GM12865 (cell line): ENCODE results near the gene HBD.

ENCODE experiments used
- DNase-seq: peaks from one replicate; pipeline ENCODE4 v3.0.0; 2010; ENCODE audit warnings: low read depth
- H3K4me3 ChIP-seq: 2 replicates; pipeline ENCODE4 v1.5.1; 2011; ENCODE audit warnings: mild to moderate bottlenecking, low read depth, low read length, control low read depth
- CTCF ChIP-seq: IDR thresholded peaks from 2 replicates; pipeline ENCODE4 v1.5.1; 2011; ENCODE audit warnings: low read length, control low read depth, low read depth, inconsistent platforms; ENCODE audit not compliant: insufficient read depth; ENCODE audit errors: missing control alignments

The HBD gene

GRCh38 chr11:5210376-5210885, 23.9 kb downstream of the HBD start:
- no peak for TF ChIP-seq CTCF
- no peak overlapping the region for H3K4me3 ChIP-seq
- DNase-seq = no peak

- no peak overlapping the region for H3K4me3 ChIP-seq
- peak; percentile 48 for DNase-seq
- peak; percentile 38 for TF ChIP-seq CTCF
These were observed 29.5 kb downstream of the HBD start for GRCh38 chr11:5204787-5205186.

- H3K4me3 ChIP-seq = no peak overlapping the region
- DNase-seq = no peak
- TF ChIP-seq CTCF = no peak
These were observed 30.9 kb downstream of the HBD start for GRCh38 chr11:5203366-5203765.

- no peak for TF ChIP-seq CTCF
- no peak for DNase-seq
- no peak within 1 kb of the TSS for H3K4me3 ChIP-seq
These were observed 33.7 kb downstream of the HBD start, which contains the start of gene OR51V1 for GRCh38 chr11:5200582-5200981. TSS of gene OR51V1 (minus strand) at chr11:5200682. CDS start at chr11:5200682, 0 bp downstream.

GRCh38 chr11:5198285-5198684, 36.0 kb downstream of the HBD start:
- H3K4me3 ChIP-seq = no peak overlapping the region
- DNase-seq = no peak
- TF ChIP-seq CTCF = no peak

- no peak overlapping the region for H3K4me3 ChIP-seq
These were observed 36.7 kb downstream of the HBD start for GRCh38 chr11:5197536-5197935.

More at GRCh38 chr11:5197536-5197935, 36.7 kb downstream of the HBD start:
- no peak for DNase-seq
- TF ChIP-seq CTCF = no peak
